Femur (tissue), 1 donor: ENCODE results near the gene KIAA0408.
"Not testable (repeated sequence)": the region's sequence is repeated elsewhere in the genome, so short reads cannot be mapped to it uniquely, and the experiment has no call there.

Experiments used
- DNase-seq: peaks from one replicate; pipeline ENCODE4 v3.0.0-alpha.2; 2017

Gene KIAA0408

DNA sequence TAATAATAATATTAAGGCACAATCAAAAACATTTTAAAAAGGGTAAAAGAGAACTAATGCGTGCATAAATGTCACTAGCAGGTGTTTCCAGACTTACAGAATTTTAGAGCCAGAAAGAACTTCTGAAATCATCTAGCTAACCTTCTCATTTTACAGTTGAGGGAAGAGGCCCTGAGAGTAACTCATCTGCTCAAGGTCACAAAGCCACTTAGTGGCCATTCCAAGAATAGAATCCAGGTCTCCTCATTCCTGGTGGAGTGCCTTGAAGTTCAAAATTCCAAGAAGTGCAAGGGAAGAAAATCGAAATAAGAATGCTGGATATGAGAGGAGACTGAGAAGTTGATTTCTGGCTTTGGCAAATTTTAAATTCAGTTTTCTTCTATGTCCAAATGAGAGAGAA is 3.2 kb upstream of the KIAA0408 start:
- DNase-seq, result no peak

DNA sequence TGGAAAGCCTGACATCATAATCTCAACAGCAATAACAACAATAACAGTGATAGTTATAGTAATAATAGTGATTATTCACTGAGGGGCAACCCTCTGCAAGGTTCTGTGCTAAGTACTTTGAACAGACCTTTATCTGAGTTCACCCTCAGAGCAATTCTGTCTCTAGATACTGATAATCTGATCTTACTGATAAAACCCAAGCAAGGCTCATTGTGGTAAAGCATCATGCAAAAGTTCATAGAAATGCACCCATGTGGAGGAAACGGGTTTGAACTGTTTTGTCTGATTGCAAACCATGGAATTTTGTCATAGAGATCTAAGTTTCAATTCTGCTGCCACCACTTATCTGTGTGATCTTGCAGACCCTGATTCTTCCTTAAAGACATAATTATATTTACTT is 1.3 kb upstream of the KIAA0408 start:
- no peak for DNase-seq

DNA sequence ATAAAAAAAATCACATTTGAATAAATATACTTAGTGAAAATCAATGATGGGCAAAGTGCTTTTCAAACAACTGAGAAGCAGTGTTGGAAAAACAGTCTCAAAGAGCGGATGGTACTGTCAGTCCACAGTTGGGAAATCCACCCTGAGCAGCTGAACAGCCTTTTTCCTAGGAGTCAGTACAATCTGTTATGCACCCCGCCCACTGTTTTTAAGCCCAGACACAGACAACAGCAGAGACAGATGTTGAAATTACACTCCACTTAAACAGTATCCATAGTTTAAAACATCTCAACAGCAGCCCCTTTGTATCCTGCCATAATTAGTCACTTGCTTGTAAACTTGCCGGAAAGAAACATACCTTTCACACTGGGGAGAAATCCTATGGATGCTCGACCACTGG is 372 bp downstream of the KIAA0408 start:
- peak; percentile 75 for DNase-seq

DNA sequence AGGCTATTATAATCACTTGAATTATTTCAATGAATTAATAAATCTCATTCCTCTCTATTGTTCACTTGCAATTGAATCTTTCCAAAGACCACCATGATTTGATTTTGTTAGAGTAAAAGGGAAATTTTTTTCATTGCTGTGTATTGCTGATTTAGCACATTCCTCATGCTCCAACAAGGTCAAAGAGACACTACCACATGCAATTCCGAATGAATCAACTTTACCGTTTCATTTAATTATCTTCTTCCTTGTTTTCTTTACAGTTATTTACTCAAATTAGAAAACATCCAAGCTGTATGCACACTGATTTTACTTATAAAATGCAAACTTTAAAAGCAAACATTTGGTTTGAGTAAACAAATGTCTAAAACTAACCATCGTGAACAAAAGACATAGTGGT is 967 bp downstream of the KIAA0408 start:
- DNase-seq, result no peak

DNA sequence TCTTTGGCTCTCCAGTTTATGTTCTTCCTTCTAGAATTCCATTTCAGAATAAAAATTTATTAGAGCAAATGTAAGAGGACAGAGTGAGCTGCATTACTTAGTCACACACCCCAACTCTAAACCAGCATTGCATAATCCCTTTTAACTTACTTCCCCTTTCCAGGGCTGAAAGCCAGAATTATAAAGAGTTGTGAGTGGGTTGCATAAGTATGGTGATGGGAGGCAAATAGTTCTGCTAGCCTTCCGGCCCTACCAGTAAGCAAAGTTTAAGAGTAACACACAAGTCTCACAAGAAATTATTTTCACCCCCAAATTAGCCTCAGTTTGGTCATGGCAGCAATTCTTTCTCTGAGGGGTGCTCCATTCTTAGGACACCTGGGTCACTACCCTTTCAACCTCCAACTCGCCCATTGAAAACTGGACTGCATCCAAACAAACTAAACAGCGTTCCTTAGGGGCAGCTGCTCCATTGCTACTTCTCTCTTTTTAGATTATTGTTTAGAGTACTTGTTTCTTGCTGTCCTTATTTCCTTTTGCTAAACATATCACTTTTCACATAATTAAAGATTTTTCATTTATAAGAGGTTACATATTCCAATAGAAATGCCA is 1.6 kb downstream of the KIAA0408 start:
- peak; percentile 20 for DNase-seq

DNA sequence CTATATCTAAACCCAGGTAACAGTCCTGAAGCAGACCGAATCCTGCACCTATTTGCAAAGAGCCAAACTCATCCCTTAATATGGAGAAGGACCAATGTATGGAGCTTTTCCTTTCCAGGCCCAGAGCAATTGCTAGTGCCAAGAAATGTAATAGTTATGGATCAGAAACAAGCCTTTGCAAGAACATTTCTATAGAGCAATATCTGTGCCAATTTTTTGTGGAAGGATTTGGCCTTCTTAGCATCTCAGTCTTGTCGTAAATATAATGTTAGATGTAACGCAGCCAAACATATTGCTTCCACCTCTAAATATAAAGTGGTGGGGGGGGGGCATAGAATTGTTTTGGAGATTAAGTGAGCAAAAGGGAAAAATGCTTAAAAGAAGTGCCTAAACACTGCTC is 2.7 kb downstream of the KIAA0408 start:
- no peak for DNase-seq

DNA sequence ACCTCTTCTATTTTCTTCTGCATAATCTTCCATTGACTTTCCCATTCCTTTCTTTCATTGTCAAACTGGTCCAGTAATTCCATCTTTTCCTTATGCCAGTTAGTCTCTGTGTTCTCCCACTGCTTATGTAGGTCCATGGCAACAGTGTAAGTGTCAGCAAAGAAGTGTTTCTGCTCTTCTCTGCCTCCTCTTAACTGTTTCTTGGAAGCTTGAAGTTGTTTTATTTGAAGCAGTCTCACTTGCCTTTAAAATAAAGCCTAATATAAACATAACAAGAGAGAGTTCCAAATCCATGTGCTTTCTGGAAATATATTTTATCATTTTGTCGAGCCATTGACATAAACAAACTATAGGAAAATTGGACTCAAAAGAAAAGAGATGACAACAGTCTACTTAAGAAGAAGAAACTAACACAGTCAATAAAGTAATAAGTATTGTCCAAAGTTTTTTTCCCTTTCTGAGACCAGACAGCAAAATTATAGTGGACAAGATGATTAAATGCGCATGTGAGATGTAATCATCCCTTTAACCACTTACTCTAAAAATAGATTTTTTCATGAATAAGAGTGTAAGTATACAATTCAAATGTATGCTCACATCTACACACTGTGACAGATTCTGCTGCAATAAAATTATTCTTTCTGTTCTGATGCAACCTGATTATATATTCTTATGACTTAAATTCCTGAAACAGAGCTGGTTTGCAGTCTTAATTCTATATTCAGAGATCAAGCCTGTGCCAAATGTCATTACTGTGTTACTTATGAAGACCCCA is 5.2 kb downstream of the KIAA0408 start:
- DNase-seq, result no peak

DNA sequence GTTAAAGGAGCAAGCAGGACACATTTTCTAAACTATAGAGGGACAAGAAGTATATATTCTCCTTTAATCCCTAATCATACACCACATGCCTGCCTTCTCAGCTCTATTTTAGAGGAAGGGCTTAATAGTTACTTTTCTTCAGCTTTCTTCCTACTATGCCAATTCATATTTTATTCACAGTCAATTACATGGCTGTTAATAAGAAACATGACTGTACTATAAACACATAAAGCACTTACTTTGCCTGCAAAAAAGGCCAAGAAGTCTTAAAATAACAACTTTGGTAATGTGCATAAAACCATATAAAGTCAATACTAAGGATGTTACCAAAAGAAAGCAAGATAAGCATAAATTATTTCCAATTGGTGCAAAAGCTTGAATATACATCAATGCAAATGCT is 6.4 kb downstream of the KIAA0408 start:
- no peak for DNase-seq

DNA sequence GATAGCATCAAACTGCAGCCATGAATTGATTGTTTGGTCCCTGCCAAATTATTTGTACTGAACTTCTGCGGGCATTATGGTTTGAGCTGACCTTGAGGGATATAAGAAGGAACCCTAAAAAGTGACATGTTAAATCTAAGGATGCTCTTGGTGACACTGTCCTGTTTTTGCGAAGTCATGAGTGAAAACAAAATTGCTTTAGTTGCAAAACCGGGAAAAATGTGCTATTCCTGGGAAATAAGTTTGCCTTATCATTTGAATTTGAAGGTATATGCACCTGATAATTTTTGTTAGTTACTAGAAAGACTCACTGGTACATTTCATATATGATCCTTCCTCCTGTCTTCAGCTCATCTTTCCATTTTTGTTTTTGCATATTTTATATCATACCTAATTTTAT is 7.8 kb downstream of the KIAA0408 start:
- DNase-seq, result no peak

DNA sequence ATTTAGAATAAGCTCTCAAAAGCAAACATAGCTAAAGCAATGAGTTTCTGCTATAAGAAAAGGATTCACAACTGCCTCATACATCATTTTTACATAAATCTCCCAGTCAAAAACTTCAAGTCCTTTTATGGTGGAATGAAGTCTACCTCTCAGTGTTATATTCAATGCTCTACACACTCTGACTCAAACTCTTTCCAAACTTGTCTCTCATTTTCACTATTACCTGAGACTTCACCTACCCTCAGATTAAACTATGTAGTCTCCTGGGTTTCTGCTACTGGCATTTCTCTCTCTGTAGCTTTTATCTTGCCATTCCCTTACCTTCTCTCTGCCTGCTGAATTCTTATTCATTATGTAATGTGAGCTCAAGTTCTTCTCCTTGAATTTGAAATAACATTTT is 11.4 kb downstream of the KIAA0408 start:
- no peak for DNase-seq

DNA sequence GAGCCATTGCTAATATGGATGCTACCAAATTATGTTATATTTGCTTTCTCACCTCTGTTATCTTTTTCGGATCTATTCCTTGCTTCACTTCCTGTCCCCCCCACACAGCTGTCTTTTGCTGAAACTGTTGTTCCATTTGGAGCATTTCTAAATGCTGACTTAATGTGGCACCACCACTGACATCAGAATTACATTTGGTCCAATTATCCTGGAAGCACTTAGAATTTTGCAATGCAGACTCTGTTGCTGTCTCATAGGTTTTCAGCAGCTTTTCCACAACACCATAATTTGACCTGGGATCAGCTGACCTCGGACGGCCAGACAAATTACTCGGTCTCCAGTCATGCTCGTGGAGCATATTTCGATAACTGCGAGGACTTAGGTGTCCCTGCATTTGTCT is 12.8 kb downstream of the KIAA0408 start:
- no peak for DNase-seq

DNA sequence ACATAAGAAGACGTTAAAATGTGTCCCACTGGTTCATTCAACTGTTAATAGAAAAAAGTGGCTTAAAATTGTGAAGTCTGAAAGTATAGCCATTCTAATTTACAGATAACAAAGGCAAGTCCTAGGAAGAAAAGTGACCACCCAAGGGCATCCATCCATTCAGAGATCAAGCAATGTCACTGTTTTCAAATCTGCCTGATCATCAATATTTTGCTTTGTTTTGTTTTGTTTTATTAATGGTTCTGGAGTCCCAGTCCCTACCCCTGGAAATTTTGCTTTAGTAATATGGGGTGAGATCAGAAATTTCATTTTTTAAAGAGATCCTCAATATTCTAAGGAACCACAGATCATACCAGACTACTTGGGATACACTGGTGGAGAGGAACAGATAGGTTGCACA is 17.3 kb downstream of the KIAA0408 start:
- no peak for DNase-seq

DNA sequence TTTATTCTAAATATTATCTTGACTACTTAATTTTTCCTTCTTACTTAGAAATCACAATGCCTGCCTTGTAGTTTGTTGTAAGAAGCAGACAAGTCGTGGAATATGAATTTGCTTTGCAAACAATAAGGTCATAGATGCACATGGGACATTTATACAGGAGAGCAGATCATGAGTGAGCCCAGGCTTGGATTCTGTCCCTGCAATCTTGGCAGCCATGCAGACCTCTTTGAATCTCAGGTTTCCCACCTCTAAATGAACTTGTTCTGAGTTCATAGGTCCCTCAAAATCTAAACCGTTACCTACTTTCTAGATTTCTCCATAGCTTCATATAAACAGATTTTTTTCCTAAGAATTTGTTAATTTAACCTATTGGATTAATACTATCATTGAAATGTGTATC is 19.5 kb downstream of the KIAA0408 start:
- DNase-seq, result no peak

DNA sequence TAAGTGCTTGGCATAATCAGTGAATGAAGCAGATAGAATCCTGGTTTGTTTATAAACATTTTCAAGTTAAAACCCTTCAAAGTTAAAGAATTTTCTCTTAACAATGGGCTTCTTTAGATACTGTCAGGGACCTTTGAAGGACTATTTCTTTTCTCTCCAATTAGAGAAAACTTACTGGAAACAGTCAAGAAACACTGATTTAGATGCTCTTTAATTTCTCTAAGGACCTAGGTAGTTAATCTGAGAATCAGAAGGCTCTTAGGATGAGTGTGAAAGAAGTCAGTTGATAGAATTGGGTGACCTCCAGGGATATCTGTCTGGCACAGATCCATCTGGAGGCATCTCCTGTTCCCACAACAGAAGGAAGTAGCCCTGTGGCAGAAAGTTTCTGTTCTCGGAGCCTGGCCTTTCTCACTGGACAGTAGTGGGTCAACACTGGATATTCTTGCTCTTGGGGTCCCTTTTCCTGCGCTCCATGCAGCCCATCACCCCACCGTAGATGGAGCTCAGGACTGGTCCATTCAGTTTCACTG is 22.5 kb downstream of the KIAA0408 start:
- DNase-seq, result no peak

DNA sequence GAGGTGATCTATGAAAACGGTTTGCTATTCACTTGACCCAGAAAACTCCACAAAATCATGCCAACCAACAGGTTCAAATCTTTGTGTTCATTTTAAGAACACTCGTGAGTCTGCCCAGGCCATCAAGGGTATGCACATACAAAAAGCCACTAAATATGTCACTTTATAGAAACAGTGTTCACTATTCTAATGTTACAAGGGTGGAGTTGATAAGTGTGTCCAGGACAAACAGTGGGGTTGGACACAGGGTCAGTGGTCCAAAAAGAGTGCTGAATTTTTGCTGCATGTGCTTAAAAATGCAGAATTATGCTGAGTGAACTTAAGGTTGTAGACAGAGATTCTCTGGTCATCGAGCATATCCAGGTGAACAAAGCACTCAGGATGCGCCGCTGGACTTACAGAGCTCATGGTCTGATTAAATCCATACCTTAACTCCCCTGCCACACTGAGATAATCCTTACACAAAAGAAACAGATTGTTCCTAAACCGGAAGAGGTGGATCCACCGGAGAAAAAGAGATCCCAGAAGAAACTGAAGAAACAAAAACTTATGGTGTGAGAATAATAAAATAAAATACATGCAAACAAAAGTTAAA is 23.5 kb downstream of the KIAA0408 start:
- no peak for DNase-seq

DNA sequence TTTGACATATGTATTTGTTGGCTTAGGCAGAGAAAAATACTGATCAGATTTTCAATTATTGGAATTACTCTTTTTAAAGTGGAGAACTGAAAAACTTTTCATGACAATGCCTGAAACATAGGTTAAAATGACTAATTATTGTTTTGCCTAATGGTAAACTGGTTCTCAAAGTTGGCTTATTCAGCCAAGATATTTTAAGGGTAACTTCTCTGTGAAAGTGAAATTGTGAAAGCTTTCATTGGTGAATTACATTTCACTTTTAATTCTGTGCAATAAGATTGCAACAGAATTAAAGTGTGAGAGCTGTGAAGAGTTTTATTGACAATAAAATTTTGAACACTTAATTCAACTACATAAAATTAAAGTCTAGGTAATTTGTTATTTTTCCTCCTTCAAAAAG is 24.5 kb downstream of the KIAA0408 start:
- no peak for DNase-seq

DNA sequence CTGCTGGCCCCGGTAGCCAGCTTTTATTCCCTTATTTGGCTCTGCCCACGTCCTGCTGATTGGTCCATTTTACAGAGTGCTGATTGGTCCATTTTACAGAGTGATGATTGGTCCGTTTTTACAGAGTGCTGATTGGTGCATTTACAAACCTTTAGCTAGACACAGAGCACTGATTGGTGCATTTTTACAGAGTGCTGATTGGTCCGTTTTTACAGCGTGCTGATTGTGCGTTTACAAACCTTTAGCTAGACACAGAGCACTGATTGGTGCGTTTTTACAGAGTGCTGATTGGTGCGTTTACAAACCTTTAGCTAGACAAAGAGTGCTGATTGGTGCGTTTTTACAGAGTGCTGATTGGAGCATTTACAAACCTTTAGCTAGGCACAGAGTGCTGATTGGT is 30.6 kb downstream of the KIAA0408 start:
- DNase-seq, result not testable (repeated sequence)

DNA sequence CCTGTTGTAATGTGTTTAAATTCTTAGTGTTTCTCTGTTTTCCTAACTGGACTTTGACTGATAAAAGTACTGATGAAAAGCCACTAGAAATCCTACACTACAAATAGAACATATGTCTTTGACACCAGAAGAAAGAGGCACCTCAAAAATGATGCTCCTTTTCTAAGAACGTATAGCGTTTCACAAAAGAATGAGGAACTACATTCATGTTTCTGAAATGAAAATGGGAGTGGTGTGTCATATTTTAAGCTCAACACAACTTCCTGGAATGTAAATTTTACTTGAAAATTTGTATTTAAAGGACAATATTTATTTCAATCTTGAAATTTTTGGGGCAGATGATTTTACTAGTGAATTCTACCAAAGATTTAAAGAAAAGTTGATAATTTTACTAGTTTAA is 35.3 kb downstream of the KIAA0408 start:
- DNase-seq, result no peak

DNA sequence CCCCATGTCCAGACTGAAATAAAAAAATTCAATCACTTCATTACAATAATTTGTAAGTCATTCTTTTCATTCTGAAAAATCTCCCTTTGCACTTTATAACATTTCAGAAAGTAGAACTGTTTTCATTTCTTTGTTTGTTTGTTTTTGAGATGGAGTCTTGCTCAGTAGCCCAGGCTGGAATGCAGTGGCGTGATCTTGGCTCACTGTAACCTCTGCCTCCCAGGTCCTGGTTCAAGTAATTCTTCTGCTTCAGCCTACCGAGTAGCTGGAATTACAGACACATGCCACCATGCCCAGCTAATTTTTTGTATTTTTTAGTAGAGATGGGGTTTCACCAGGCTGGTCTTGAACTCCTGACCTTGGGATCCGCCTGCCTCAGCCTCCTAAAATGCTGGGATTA is 38.0 kb downstream of the KIAA0408 start:
- DNase-seq, result not testable (repeated sequence)

DNA sequence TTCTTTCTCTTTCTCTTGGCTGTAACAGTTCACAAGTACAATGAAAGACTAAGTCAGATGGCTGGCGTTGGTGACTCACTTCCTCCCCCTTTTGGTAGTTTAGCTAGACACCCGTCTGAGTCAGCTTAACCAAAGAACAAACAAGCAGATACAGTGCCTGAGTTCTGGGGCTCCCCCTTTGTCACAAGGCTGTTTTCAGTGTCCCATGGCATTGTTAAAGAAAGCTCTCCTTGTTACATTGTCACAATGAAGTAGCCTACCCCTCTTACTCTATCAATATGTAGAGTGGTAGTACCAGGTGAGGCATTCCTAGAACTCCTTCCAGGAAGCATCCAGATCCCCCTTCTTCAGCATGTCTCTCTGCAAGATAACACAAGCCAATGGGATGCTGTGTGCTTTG is 38.6 kb downstream of the KIAA0408 start:
- peak; percentile 73 for DNase-seq

DNA sequence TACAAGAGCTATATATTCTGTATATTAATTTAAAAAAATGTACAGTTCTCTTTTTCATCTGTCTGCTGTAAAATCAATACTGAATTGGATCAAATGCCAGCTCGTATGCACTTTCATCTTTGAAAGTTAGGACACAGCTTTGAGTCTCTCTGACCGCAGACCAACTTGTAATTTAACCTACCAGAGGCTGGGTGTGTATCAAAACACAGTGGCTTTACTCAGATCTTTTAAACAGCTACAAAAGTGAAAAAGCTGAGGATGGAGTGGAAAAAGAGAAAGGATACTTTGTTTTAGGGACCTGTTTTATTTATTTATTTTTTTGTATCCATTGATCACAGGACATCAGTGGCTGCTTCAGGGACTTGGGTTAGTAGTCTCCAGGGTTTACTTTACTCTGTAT is 44.1 kb downstream of the KIAA0408 start:
- DNase-seq, result no peak

DNA sequence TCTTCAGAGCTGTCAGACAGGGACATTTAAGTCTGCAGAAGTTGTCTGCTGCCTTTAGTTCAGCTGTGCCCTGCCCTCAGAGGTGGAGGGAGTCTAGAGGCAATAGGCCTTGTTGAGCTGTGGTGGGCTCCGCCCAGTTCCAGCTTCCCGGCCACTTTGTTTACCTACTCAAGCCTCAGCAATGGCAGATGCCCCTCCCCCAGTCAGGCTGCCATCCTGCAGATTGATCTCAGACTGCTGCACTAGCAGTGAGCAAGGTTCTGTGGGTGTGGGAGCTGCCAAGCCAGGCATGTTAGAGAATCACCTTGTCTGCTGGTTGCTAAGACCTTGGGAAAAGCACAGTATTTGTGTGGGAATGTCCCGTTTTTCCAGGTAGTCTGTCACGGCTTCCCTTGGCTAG is 46.1 kb downstream of the KIAA0408 start:
- DNase-seq, result not testable (repeated sequence)

DNA sequence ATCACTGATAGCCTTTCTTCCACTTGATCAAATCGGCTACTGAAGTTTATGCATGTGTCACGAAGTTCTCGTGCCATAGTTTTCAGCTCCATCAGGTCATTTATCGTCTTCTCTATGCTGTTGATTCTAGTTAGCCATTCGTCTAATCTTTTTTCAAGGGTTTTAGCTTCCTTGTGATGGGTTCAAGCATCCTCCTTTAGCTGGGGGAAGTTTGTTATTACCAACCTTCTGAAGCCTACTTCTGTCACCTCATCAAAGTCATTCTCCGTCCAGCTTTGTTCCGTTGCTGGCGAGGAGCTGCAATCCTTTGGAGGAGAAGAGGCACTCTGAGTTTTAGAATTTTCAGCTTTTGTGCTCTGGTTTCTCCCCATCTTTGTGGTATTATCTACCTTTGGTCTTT is 47.2 kb downstream of the KIAA0408 start:
- not testable (repeated sequence) for DNase-seq
